HG02610 (cell line): ENCODE data around the gene C14orf119.
A peak's percentile ranks its signal among the peaks of the same experiment; 100 is the strongest.

Source experiments
- ATAC-seq: cut with Tn5 transposase; IDR thresholded peaks from one replicate; pipeline ENCODE4 v1.9.1; 2021; ENCODE audit warnings: mild to moderate bottlenecking, moderate library complexity; ENCODE audit not compliant: unreplicated experiment

Gene C14orf119

GRCh38 chr14:23095196-23096108 is at the start of gene C14orf119:
C14orf119 (plus strand) TSS chr14:23095505; CDS start chr14:23097659, 2,154 bp downstream.
- ATAC-seq, result peak; percentile 92

- ATAC-seq, result no peak
These were observed 48.2 kb upstream of the C14orf119 start for GRCh38 chr14:23047034-23047634.

- ATAC-seq, result no peak
These were observed 47.3 kb upstream of the C14orf119 start for GRCh38 chr14:23047751-23048693.

GRCh38 chr14:23049011-23049410 is 46.3 kb upstream of the C14orf119 start:
- no peak for ATAC-seq

- no peak for ATAC-seq
These were observed 43.9 kb upstream of the C14orf119 start for GRCh38 chr14:23051141-23052057.

- no peak for ATAC-seq
These were observed 43.1 kb upstream of the C14orf119 start for GRCh38 chr14:23052182-23052623.

GRCh38 chr14:23052671-23053070 is 42.6 kb upstream of the C14orf119 start:
- no peak for ATAC-seq

GRCh38 chr14:23053426-23053825 is 41.9 kb upstream of the C14orf119 start:
- ATAC-seq, result no peak

- no peak for ATAC-seq
These were observed 41.1 kb upstream of the C14orf119 start for GRCh38 chr14:23054000-23054811.

GRCh38 chr14:23055147-23055550 is 40.2 kb upstream of the C14orf119 start:
- ATAC-seq, result no peak

- no peak for ATAC-seq
These were observed 39.6 kb upstream of the C14orf119 start for GRCh38 chr14:23055621-23056144.

- ATAC-seq, result peak; percentile 55
These were observed 39.0 kb upstream of the C14orf119 start for GRCh38 chr14:23056145-23056955.

- no peak for ATAC-seq
These were observed 38.1 kb upstream of the C14orf119 start, which contains the start of gene CDH24 for GRCh38 chr14:23056956-23057756. CDH24 (minus strand) TSS chr14:23057520; CDS start chr14:23055733, 1,787 bp downstream.

GRCh38 chr14:23057757-23058653 is 37.3 kb upstream of the C14orf119 start:
- ATAC-seq, result peak; percentile 49

- no peak for ATAC-seq
These were observed 36.4 kb upstream of the C14orf119 start for GRCh38 chr14:23058654-23059504.
